Neuronal stem cell (in vitro differentiated cells): Measurements from ENCODE around the gene IGSF6.

Experiments
- DNase-seq: peaks from one replicate; pipeline ENCODE4 v3.0.0-alpha.2; 2013; ENCODE audit warnings: low spot score
- H2AFZ ChIP-seq: one replicate; pipeline ENCODE4 v1.6.1; 2013; ENCODE audit warnings: mild to moderate bottlenecking, low read length, inconsistent platforms
- H2AK5ac ChIP-seq: 2 replicates; pipeline ENCODE4 v1.6.1; 2013; ENCODE audit warnings: low read depth, mild to moderate bottlenecking, inconsistent platforms, low read length, moderate library complexity, mixed read lengths
- H2BK120ac ChIP-seq: 2 replicates; pipeline ENCODE4 v1.6.1; 2013; ENCODE audit warnings: low read depth, mild to moderate bottlenecking, inconsistent platforms, low read length, moderate library complexity, mixed read lengths
- H2BK12ac ChIP-seq: one replicate; pipeline ENCODE4 v1.6.1; 2013; ENCODE audit warnings: low read length, inconsistent platforms
- H2BK15ac ChIP-seq: 2 replicates; pipeline ENCODE4 v1.6.1; 2013; ENCODE audit warnings: mild to moderate bottlenecking, low read length, inconsistent platforms, mixed read lengths
- H2BK5ac ChIP-seq: one replicate; pipeline ENCODE4 v1.6.1; 2013; ENCODE audit warnings: inconsistent platforms, mild to moderate bottlenecking, low read length, moderate library complexity
- H3K14ac ChIP-seq: one replicate; pipeline ENCODE4 v1.6.1; 2013; ENCODE audit warnings: low read length, inconsistent platforms
- H3K18ac ChIP-seq: 2 replicates; pipeline ENCODE4 v1.6.1; 2013; ENCODE audit warnings: low read length, inconsistent platforms
- H3K23ac ChIP-seq: 2 replicates; pipeline ENCODE4 v1.6.1; 2013; ENCODE audit warnings: low read depth, mild to moderate bottlenecking, mixed read lengths, low read length, inconsistent platforms; ENCODE audit not compliant: poor library complexity
- H3K27ac ChIP-seq: replicated peaks from 3 replicates; pipeline ENCODE4 v1.5.1; 2013; ENCODE audit warnings: low read length, inconsistent platforms
- H3K27me3 ChIP-seq, 3 experiments: 2 replicates each; pipeline ENCODE4 v1.6.1; 2013; ENCODE audit warnings: low read length in 3 of 3, mild to moderate bottlenecking in 2 of 3, inconsistent platforms in 1 of 3, low read depth in 1 of 3, mixed read lengths in 1 of 3, moderate library complexity in 1 of 3; ENCODE audit not compliant: control insufficient read depth in 3 of 3, insufficient read depth in 3 of 3
- H3K36me3 ChIP-seq, 2 donors: replicated peaks in 1 of 2; 2 replicates each; pipeline ENCODE4 v1.6.1; 2013; ENCODE audit warnings: low read length in 2 of 2; ENCODE audit not compliant: control insufficient read depth in 2 of 2, insufficient read depth in 2 of 2
- H3K4ac ChIP-seq: 2 replicates; pipeline ENCODE4 v1.6.1; 2013; ENCODE audit warnings: inconsistent platforms, mild to moderate bottlenecking, low read length, moderate library complexity
- H3K4me1 ChIP-seq, 2 donors: 1 replicate in 1 of 2; 2 replicates in 1 of 2; pipeline ENCODE4 v1.6.1; 2013; ENCODE audit warnings: low read length in 2 of 2, low read depth in 1 of 2; ENCODE audit not compliant: control insufficient read depth in 2 of 2, insufficient read depth in 1 of 2
- H3K4me2 ChIP-seq: one replicate; pipeline ENCODE4 v1.6.1; 2013; ENCODE audit warnings: mild to moderate bottlenecking, low read length, inconsistent platforms; ENCODE audit not compliant: insufficient read depth, poor library complexity, severe bottlenecking
- H3K4me3 ChIP-seq, 2 donors: 2 replicates each; pipeline ENCODE4 v1.5.1; 2013; ENCODE audit warnings: low read length in 2 of 2, mild to moderate bottlenecking in 2 of 2, inconsistent platforms in 1 of 2, moderate library complexity in 1 of 2
- H3K79me1 ChIP-seq: one replicate; pipeline ENCODE4 v1.6.1; 2013; ENCODE audit warnings: low read depth, mild to moderate bottlenecking, inconsistent platforms, low read length, moderate library complexity
- H3K9ac ChIP-seq: one replicate; pipeline ENCODE4 v1.6.1; 2013; ENCODE audit warnings: mild to moderate bottlenecking, low read depth, low read length, inconsistent platforms; ENCODE audit not compliant: poor library complexity
- H3K9me3 ChIP-seq, 2 donors: replicated peaks in 1 of 2; 2 replicates each; pipeline versions ENCODE3 to v1.6.1; 2013; ENCODE audit warnings: low read length in 2 of 2, mild to moderate bottlenecking in 2 of 2, inconsistent platforms in 1 of 2, low read depth in 1 of 2, mixed read lengths in 1 of 2, moderate library complexity in 1 of 2; ENCODE audit not compliant: control insufficient read depth in 2 of 2, insufficient read depth in 1 of 2
- H4K8ac ChIP-seq: one replicate; pipeline ENCODE4 v1.6.1; 2013; ENCODE audit warnings: low read depth, mild to moderate bottlenecking, inconsistent platforms, low read length, moderate library complexity
- H4K91ac ChIP-seq: one replicate; pipeline ENCODE4 v1.6.1; 2013; ENCODE audit warnings: low read length, low read depth, mild to moderate bottlenecking, inconsistent platforms; ENCODE audit not compliant: poor library complexity
- WGBS, 2 donors: extraction: QIAGEN DNeasy Blood & Tissue Kit; methylation state at CpG; one replicate each; pipeline ENCODE4 v1.1.7; 2013; ENCODE audit warnings: missing lambda C conversion rate in 2 of 2, mixed read lengths in 1 of 2; ENCODE audit not compliant: insufficient read length in 2 of 2, insufficient replicate concordance in 1 of 2; ENCODE audit errors: extremely low coverage in 2 of 2; 5-methylcytosine and 5-hydroxymethylcytosine counted together

Gene IGSF6

DNA sequence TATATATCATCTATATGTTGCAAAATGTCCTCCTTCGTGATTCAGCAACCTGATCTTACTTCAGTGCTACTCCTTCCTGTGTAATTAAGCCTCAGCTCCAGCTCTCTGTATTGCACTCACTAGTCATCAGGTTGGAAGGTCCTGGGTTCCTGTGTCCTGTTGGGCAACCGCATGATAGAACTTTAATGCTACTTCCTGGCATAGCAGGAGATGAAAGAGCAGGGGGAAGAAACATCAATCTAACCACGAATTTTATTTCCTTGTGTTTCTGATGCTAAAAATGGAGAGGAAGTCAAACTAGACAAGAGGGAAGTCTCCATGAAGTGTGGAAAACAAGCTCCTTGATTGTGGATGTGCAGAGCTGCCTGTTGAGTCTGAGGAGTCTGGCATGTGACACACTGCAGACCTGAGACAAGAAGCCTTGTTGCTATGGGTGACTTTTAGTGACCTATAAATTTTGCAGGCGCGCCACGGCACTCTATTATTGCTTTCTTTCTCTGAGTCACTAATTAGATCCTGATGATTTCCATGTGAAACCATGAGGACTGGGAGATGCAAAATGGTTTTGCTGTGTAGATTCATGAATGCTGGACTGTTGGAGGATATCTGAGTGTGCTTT lies 25.6 kb downstream of the IGSF6 start:
- Histone ChIP-seq H2AFZ (no peak overlapping the region), H2BK120ac (no peak overlapping the region), H2AK5ac (no peak overlapping the region), H3K4me3 (no peak overlapping the region), H3K14ac (no peak overlapping the region), H3K36me3 (peaks cover 23 to 81% of the 10 kb centered on the region in 2 donors), H3K4ac (no peak overlapping the region), H3K27ac (no peak overlapping the region), H2BK12ac (no peak overlapping the region), H2BK5ac (no peak overlapping the region), H4K91ac (no peak overlapping the region), H3K18ac (no peak overlapping the region), H4K8ac (no peak overlapping the region), H2BK15ac (no peak overlapping the region), H3K23ac (no peak overlapping the region), H3K9ac (no peak overlapping the region), H3K27me3 (no peaks in the 10 kb centered on the region), H3K79me1 (peaks cover 1% of the 10 kb centered on the region), H3K4me1 (no peaks in the 10 kb centered on the region), H3K9me3 (peaks cover 0 to 9% of the 10 kb centered on the region in 2 donors), H3K4me2 (no peak overlapping the region)
- DNase-seq = no peak
- no CpG with 5 or more reads among the region's 6 CpGs for WGBS, 2 donors

- Histone ChIP-seq H2AFZ (no peak overlapping the region), H3K27ac (no peak overlapping the region), H3K9me3 (peaks cover 0 to 9% of the 10 kb centered on the region in 2 donors), H4K91ac (no peak overlapping the region), H2AK5ac (no peak overlapping the region), H3K23ac (no peak overlapping the region), H3K4me2 (no peak overlapping the region), H3K36me3 (peaks cover 22 to 96% of the 10 kb centered on the region in 2 donors), H3K4me1 (no peaks in the 10 kb centered on the region), H4K8ac (no peak overlapping the region), H3K79me1 (peaks cover under 1% of the 10 kb centered on the region), H3K18ac (no peak overlapping the region), H2BK120ac (no peak overlapping the region), H3K27me3 (no peaks in the 10 kb centered on the region), H3K14ac (no peak overlapping the region), H2BK15ac (no peak overlapping the region), H2BK5ac (no peak overlapping the region), H2BK12ac (no peak overlapping the region), H3K4me3 (no peak overlapping the region), H3K9ac (no peak overlapping the region), H3K4ac (no peak overlapping the region)
- no CpG with 5 or more reads among the region's 1 CpG for WGBS, 2 donors
- DNase-seq = no peak
Observed at GRCh38 chr16:21625026-21625425, 27.4 kb downstream of the IGSF6 start.

- Histone ChIP-seq H2BK15ac (no peak overlapping the region), H3K18ac (no peak overlapping the region), H3K27ac (no peak overlapping the region), H3K23ac (no peak overlapping the region), H3K9ac (no peak overlapping the region), H3K4me2 (no peak overlapping the region), H4K91ac (no peak overlapping the region), H2BK5ac (no peak overlapping the region), H3K14ac (no peak overlapping the region), H3K9me3 (no peaks in the 10 kb centered on the region), H2AFZ (no peak overlapping the region), H3K27me3 (no peaks in the 10 kb centered on the region), H2BK12ac (no peak overlapping the region), H3K36me3 (peaks cover 15 to 95% of the 10 kb centered on the region in 2 donors), H2AK5ac (no peak overlapping the region), H3K4me1 (no peaks in the 10 kb centered on the region), H3K4me3 (no peak overlapping the region), H2BK120ac (no peak overlapping the region), H3K4ac (no peak overlapping the region), H4K8ac (no peak overlapping the region), H3K79me1 (no peaks in the 10 kb centered on the region)
- no peak for DNase-seq
- WGBS, 2 donors = no CpG with 5 or more reads among the region's 1 CpG
Observed at GRCh38 chr16:21622545-21622944, 29.9 kb downstream of the IGSF6 start.

- Histone ChIP-seq H3K4ac (no peak overlapping the region), H3K4me2 (no peak overlapping the region), H3K79me1 (no peaks in the 10 kb centered on the region), H2AK5ac (no peak overlapping the region), H2AFZ (no peak overlapping the region), H3K4me3 (no peak overlapping the region), H2BK5ac (no peak overlapping the region), H2BK15ac (no peak overlapping the region), H3K14ac (no peak overlapping the region), H3K23ac (no peak overlapping the region), H3K27me3 (no peaks in the 10 kb centered on the region), H3K9me3 (no peaks in the 10 kb centered on the region), H2BK12ac (no peak overlapping the region), H2BK120ac (no peak overlapping the region), H3K4me1 (no peaks in the 10 kb centered on the region), H3K36me3 (peaks cover 5 to 89% of the 10 kb centered on the region in 2 donors), H4K8ac (no peak overlapping the region), H3K9ac (no peak overlapping the region), H3K27ac (no peak overlapping the region), H3K18ac (no peak overlapping the region), H4K91ac (no peak overlapping the region)
- DNase-seq = no peak
Observed at GRCh38 chr16:21620592-21620991, 31.8 kb downstream of the IGSF6 start.
